IMR-90 (cell line): Measurements from ENCODE around the gene CDKN2C. TPM values are rescaled to one million over a fixed set of nuclear protein-coding genes. Genes with fewer than 3 reads are reported as not detected.

Experiments
- ATAC-seq: fragments of 200-7000 bp; cut with Tn5 transposase; 2 replicates; pipeline ENCODE4 v1.9.1; 2020; ENCODE audit warnings: low read depth, mild to moderate bottlenecking, moderate library complexity
- BruUV-seq: library from RNA; stranded (reverse); fragments of 400-500 nt; replicated peaks from 2 replicates; lab custom pipeline; 2021; lab: Mats Ljungman, UMichigan
- CTCF ChIA-PET: fragments of 300-600 bp; formaldehyde crosslinking; extraction: SDS; loops from one replicate; lab custom pipeline; 2021; ENCODE audit warnings: antibody characterized with exemption; lab: Yijun Ruan, JAX
- POLR2A ChIA-PET: fragments of 300-600 bp; sonication (Branson Sonifier 250); formaldehyde crosslinking; loops from one replicate; lab custom pipeline; 2022; ENCODE audit warnings: antibody characterized with exemption; ENCODE audit not compliant: unreplicated experiment; lab: Charles Lee
- DNase-seq: peaks from one replicate; pipeline ENCODE4 v3.0.0; 2013
- H2AFZ ChIP-seq: replicated peaks from 2 replicates; pipeline ENCODE3; 2013; ENCODE audit warnings: low read length, mild to moderate bottlenecking; ENCODE audit not compliant: poor library complexity
- H2AK5ac ChIP-seq: 2 replicates; pipeline ENCODE4 v1.6.1; 2013; ENCODE audit warnings: low read depth, low read length, inconsistent platforms
- H2AK9ac ChIP-seq: replicated peaks from 2 replicates; pipeline ENCODE3; 2013; ENCODE audit warnings: mild to moderate bottlenecking, low read depth, low read length, moderate library complexity; ENCODE audit not compliant: poor library complexity
- H2BK120ac ChIP-seq: 2 replicates; pipeline ENCODE4 v1.6.1; 2013; ENCODE audit warnings: low read depth, low read length, inconsistent platforms
- H2BK15ac ChIP-seq: 3 replicates; pipeline ENCODE4 v1.6.1; 2013; ENCODE audit warnings: low read depth, low read length, inconsistent platforms
- H2BK20ac ChIP-seq: 2 replicates; pipeline ENCODE4 v1.6.1; 2013; ENCODE audit warnings: low read depth, mild to moderate bottlenecking, inconsistent platforms, low read length, moderate library complexity
- H2BK5ac ChIP-seq: 2 replicates; pipeline ENCODE4 v1.6.1; 2013; ENCODE audit warnings: mild to moderate bottlenecking, low read depth, low read length, inconsistent platforms; ENCODE audit not compliant: poor library complexity, severe bottlenecking
- H3K14ac ChIP-seq: replicated peaks from 2 replicates; pipeline ENCODE4 v1.6.1; 2013; ENCODE audit warnings: low read depth, low read length, inconsistent platforms
- H3K18ac ChIP-seq: 2 replicates; pipeline ENCODE4 v1.6.1; 2013; ENCODE audit warnings: low read depth, low read length, control low read depth
- H3K23ac ChIP-seq: 2 replicates; pipeline ENCODE4 v1.6.1; 2013; ENCODE audit warnings: low read depth, low read length, inconsistent platforms
- H3K27ac ChIP-seq: 2 replicates; pipeline ENCODE4 v1.5.1; 2013; ENCODE audit warnings: mild to moderate bottlenecking, control low read depth, low read length; ENCODE audit not compliant: insufficient read depth
- H3K27me3 ChIP-seq: 2 replicates; pipeline ENCODE4 v1.6.1; 2013; ENCODE audit warnings: low read length; ENCODE audit not compliant: control insufficient read depth, insufficient read depth
- H3K36me3 ChIP-seq: 2 replicates; pipeline ENCODE4 v1.6.1; 2013; ENCODE audit warnings: low read length, mixed read lengths; ENCODE audit not compliant: control insufficient read depth, insufficient read depth
- H3K4ac ChIP-seq: 2 replicates; pipeline ENCODE4 v1.6.1; 2013; ENCODE audit warnings: low read depth, low read length, inconsistent platforms
- H3K4me1 ChIP-seq: 2 replicates; pipeline ENCODE4 v1.6.1; 2013; ENCODE audit warnings: low read length, mixed read lengths; ENCODE audit not compliant: control insufficient read depth, insufficient read depth
- H3K4me2 ChIP-seq: 2 replicates; pipeline ENCODE4 v1.6.1; 2013; ENCODE audit warnings: low read depth, mild to moderate bottlenecking, control low read depth, low read length, moderate library complexity
- H3K4me3 ChIP-seq: 2 replicates; pipeline ENCODE4 v1.5.1; 2013; ENCODE audit warnings: low read depth, mild to moderate bottlenecking, control low read depth, low read length, moderate library complexity; ENCODE audit not compliant: insufficient read depth
- H3K56ac ChIP-seq: 2 replicates; pipeline ENCODE4 v1.6.1; 2013; ENCODE audit warnings: low read length, inconsistent platforms; ENCODE audit not compliant: insufficient read depth; ENCODE audit errors: extremely low read depth
- H3K79me1 ChIP-seq, 2 experiments: 2 replicates each; pipeline ENCODE4 v1.6.1; 2013; ENCODE audit warnings: low read length in 2 of 2, inconsistent platforms in 1 of 2, low read depth in 1 of 2
- H3K9ac ChIP-seq: 2 replicates; pipeline ENCODE4 v1.6.1; 2013; ENCODE audit warnings: low read depth, low read length, control low read depth
- H3K9me1 ChIP-seq: 2 replicates; pipeline ENCODE4 v1.6.1; 2013; ENCODE audit warnings: low read length, inconsistent platforms; ENCODE audit not compliant: insufficient read depth
- H3K9me3 ChIP-seq: 2 replicates; pipeline ENCODE4 v1.6.1; 2013; ENCODE audit warnings: low read length; ENCODE audit not compliant: control insufficient read depth, insufficient read depth
- H4K20me1 ChIP-seq: 2 replicates; pipeline ENCODE4 v1.6.1; 2013; ENCODE audit warnings: low read length, inconsistent platforms; ENCODE audit not compliant: insufficient read depth
- H4K5ac ChIP-seq: 2 replicates; pipeline ENCODE4 v1.6.1; 2013; ENCODE audit warnings: mild to moderate bottlenecking, low read depth, low read length, control low read depth
- H4K8ac ChIP-seq, 2 experiments: 2 replicates each; pipeline ENCODE4 v1.6.1; 2013; ENCODE audit warnings: low read depth in 2 of 2, low read length in 2 of 2, control low read depth in 1 of 2, inconsistent platforms in 1 of 2
- H4K91ac ChIP-seq: 2 replicates; pipeline ENCODE4 v1.6.1; 2013; ENCODE audit warnings: low read depth, low read length, inconsistent platforms; ENCODE audit not compliant: insufficient read depth
- NFE2L2 ChIP-seq: fragments of 150-350 bp; IDR thresholded peaks from 2 replicates; pipeline ENCODE4 v1.6.1; 2016; ENCODE audit warnings: low read depth, mild to moderate bottlenecking, low read length
- SMC3 ChIP-seq: fragments of 150-350 bp; IDR thresholded peaks from 2 replicates; pipeline ENCODE4 v1.6.1; 2016; ENCODE audit warnings: low read depth, mild to moderate bottlenecking, antibody characterized with exemption, low read length, moderate library complexity
- WGBS, 2 experiments: methylation state at CpG; one replicate each; pipeline versions ENCODE4 v1.1.5 to v1.1.7; 2013; ENCODE audit warnings: missing lambda C conversion rate in 2 of 2; ENCODE audit not compliant: insufficient read length in 1 of 2; ENCODE audit errors: extremely low coverage in 2 of 2; 5-methylcytosine and 5-hydroxymethylcytosine counted together
- dilution Hi-C: fragments of 300-500 bp; cut with HindIII; formaldehyde crosslinking; loops from one replicate; pipeline ENCODE4 v1.14.3; 2018; ENCODE audit warnings: low sequenced_read_pairs; ENCODE audit not compliant: unreplicated experiment
- in situ Hi-C: fragments of 300-500 bp; cut with MboI; formaldehyde crosslinking; loops from 3 replicates; pipeline ENCODE4 v1.14.3; 2019; ENCODE audit warnings: low sequenced_read_pairs, inconsistent platforms, mixed read lengths
- intact Hi-C: fragments of 100-400 bp; cut with micrococcal nuclease; formaldehyde crosslinking; loops from 2 replicates; pipeline ENCODE4 v1.10.0; 2022
- polyA plus RNA-seq, 3 experiments: library from polyadenylated mRNA; depleted of rRNA; stranded (reverse); fragments of >200 nt; gene quantifications; 2 replicates each; pipeline ENCODE4 v1.2.3, GENCODE V29; 2012; ENCODE audit warnings: low replicate concordance in 1 of 3
- total RNA-seq: library from RNA; depleted of rRNA; stranded (reverse); fragments of >200 nt; gene quantifications from 2 replicates; pipeline ENCODE4 v1.2.3, GENCODE V29; 2012

Gene CDKN2C
- total and polyA plus RNA-seq, 2 of the 4 experiments (the other 2 are of a cell fraction), result 14.3 to 15.5 TPM

DNA sequence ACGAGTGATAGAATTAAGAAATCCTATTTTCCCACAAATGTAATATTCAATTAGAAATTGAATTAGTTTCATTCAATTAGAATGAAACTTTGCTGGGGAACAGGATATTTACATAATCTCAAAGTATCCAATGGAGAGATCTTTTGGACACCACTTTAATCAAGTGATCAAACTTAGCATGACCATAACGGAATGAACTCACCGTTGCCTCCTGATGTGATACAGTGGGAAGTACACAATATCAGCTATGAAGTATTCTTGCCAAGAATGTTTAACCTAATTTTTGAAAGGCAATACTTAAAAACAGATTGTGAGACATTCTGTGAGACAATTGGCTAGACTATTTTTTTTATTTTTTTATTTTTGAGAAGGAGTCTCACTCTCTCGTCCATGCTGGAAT lies 16.6 kb downstream of the CDKN2C start:
- Histone ChIP-seq H4K8ac (no peak overlapping the region), H4K91ac (no peak overlapping the region), H2AFZ (no peak overlapping the region), H3K4me2 (no peak overlapping the region), H2BK15ac (no peak overlapping the region), H3K9me3 (no peaks in the 10 kb centered on the region), H3K4me3 (no peak overlapping the region), H2BK5ac (no peak overlapping the region), H2AK9ac (no peak overlapping the region), H3K18ac (no peak overlapping the region), H2AK5ac (no peak overlapping the region), H3K79me1 (peaks cover 2 to 11% of the 10 kb centered on the region in 2 experiments; a peak in 1 of 4 replicates), H3K23ac (no peak overlapping the region), H3K27me3 (no peaks in the 10 kb centered on the region), H3K56ac (no peak overlapping the region), H3K4ac (no peak overlapping the region), H3K14ac (no peak overlapping the region), H2BK20ac (no peak overlapping the region), H3K36me3 (no peaks in the 10 kb centered on the region), H2BK120ac (no peak overlapping the region), H3K4me1 (no peaks in the 10 kb centered on the region), H3K9me1 (no peaks in the 10 kb centered on the region), H3K27ac (no peak overlapping the region), H3K9ac (no peak overlapping the region), H4K5ac (no peak overlapping the region), H4K20me1 (no peaks in the 10 kb centered on the region)
- ATAC-seq (no peak), DNase-seq (no peak)
- in situ Hi-C loops, result no loop called here
- BruUV-seq, result no TSS peak
- dilution Hi-C loops, result no loop called here
- ChIA-PET POLR2A (no interaction called here), CTCF (interaction anchor here (1.0 kb wide), 1 partner anchor 58 kb away, joined by 3 read pairs; no protein-coding TSS in a partner anchor)
- intact Hi-C loops, result no loop called here
- TF ChIP-seq NFE2L2, result no peak
- no peak for TF ChIP-seq SMC3
- no CpG with 5 or more reads among the region's 4 CpGs for WGBS, 2 experiments
